Stimulated activated CD4-positive, alpha-beta T cell treated with anti-CD3 and anti-CD28 coated beads, Interleukin-1b, Interleukin-23, amount 100 ng/mL, for 1 hour (primary cell): ENCODE measurements around the gene CCDC102A.

Experiments
- DNase-seq, 2 donors: peaks; one replicate each; pipeline ENCODE4 v3.0.0-alpha.2; 2020; ENCODE audit warnings: low read depth in 2 of 2

The CCDC102A gene

DNA sequence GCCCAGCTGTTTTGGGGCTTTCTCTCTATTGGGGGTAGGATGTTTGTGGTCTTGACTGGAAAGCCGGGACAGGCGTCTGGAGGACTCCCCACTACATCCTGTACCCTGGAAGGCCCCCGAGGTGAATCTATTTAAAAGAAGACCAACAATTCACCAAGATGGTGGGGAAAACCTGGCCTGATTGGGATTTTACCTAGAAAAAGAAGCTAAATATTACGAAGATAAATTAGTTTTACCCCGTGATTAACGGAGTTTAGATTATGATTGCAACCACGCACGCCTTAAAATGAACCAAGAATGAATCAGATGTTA lies 779 bp upstream of the CCDC102A start:
- no peak for DNase-seq

DNA sequence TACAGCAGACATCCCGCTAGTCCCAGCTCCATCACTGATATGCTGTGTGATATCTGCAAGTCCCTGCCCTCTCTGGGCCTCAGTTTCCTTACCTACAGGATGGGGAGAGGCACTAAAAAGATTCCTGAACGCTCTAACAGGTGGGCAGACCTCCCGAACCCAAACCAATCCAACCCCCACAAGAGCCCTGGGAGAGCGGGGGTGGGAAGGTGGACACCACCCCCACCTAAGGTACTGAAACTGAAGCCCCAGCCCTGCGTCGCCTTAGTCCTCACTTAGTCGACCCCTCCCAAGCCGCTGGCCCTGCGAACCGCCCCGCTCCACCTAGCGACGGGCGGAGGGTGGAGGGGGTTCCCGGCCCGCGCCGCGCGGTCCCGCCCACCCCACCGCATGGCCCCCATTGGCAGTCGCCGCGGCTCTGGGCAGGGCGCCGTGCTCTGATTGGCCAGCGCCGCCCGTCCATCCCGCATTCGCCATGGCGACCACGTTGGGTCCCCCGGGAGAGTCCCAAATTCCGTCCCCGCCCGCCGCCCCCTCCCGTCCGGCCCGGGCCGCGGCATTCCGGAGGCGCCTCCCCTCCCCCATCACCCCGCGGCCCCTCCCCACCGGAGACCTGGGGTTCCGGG lies 578 bp downstream of the CCDC102A start:
- peak; percentile 86 to 89 for DNase-seq

DNA sequence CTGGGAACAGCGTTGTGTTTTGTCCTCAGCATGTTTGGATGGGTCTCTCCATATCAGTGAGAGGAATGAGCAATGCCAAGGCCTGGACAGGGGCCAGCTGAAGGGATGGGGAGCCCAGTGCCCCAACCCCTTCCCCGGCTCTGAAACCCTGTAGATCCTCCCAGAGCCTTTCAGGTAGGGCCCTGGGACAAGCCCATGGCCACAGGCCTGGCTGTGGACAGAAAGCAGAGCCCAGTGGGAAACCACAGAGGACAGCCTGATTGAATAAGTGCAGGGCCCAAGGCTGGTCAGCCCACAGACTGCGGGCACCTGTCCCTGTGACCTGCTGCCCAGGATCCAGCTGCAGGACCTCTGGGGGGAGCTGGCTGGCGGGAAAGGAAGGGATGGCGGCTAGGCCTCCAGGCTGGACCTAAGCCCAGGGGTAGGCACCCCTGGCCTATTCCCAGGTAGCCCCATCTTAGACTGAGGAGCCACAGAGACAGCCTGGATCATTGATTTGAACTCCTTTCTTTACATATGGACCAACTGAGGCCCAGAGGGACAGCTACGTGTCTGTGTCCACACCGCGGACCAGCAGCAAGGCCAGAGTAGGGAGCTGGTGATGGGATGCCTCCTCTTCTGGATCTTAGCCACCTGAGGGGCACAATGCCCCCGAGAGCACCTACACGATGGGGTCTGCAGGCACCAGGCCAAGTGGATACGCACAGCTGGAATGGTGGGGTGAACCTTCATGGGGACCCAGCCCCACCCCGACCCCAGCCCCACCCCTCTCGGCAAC lies 1.3 kb downstream of the CCDC102A start:
- no peak for DNase-seq

DNA sequence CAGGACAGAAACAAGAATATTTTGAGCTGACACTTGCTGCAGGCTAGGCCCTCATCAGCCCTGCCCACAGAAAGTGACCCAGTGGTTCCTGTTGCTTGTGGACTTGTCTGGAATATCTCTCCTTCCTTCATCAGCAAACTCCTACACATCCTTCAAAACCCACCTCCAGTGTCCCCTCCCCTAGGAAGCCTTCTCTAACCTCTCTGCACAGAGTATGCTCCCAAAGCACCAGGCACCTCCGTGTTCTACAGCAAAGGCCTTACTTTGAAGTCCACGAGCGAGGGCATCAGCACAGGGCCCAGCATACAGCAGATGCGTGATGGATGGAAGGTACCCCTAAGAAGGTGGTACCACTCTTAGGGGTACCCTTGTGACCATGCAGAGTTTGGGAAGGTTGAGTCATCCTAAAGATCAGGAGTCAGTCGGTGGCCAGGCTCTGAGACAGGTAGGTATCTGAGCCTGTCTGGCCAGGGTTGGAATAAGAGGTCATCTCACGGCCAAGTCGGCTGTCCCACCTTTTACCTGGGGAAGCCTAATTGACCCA lies 2.0 kb downstream of the CCDC102A start:
- DNase-seq, result no peak

DNA sequence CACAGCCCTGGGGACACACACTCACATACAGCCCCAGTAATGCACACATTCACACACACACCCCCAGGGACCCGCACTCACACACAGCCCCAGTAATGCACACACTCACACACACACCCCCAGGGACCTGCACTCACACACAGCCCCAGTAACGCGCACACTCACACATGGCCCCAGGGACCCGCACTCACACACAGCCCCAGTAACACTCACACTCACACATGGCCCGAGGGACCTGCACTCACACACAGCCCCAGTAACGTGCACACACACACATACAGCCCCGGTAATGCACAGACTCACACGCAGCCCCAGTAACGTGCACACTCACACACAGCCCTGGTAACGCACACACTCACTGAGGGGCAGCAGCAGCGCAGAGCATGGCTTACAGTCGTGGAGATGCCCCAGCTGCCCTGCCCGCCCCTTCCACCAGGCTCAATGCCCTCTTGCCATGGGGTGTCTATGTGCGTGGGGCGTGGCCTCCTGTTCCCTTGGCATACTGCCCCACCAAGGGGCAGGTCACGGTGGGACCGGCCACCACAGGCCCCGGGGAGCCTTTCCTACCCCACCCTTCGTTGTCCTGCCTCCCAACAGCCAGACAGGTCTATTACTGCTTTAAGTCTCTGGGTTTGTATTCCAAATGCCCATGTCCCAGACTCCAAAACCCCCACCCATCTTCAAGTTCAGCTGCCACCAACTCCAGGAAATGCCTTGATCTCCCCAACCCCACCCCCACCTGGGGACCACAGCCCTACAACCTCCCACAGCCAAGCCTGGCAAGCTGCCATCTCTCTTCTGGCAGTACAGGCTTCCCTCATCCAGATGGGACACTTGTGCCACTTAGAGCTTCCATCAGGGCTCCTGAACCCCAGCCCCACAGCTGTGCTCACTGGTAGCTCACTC lies 2.7 kb downstream of the CCDC102A start:
- no peak for DNase-seq

DNA sequence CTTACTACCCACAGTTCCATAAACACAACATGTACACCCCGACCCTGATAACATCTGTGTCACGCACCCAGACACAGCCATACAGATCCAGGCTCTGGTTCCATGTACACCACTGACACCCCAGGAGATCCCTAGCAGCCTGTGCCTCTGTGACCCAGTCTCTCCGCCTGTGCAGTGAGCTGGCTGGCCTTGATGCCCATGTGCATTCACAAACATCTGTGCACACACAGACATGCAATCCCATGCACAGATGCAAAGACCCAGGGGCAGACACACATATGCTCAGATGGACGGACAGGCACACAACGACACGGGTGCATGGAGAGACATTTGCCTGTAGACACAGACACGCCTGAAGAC lies 4.1 kb downstream of the CCDC102A start:
- DNase-seq, result no peak

DNA sequence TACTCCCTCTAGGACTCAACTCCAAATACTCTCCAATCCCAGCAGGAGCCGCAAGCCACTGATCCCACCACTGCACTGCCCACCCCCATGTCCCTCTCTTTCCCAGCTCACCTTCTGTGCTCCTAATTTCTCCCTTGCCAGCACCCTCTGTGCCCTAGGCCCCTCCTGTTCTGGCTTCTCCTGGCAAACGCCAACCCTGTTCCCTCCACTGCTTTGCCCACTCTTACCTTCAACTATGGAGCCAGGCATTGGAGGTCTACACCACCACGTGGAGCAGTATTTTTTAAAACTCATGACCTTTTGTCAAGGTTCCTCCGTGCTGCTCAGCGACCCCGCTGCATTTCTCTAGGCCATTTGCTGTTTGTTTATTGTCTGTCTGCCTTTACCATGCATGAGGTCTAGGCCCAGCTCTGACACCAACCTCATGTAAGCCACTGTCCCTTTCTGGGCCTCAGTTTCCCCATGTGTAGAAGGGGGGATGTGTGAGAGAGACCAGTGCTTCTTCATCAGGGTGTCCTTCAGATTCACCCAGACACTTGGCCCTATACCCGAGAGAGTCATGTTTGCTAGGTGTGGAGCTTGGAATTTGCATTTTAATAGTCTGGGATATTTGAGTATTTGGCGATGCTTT lies 4.6 kb downstream of the CCDC102A start:
- no peak for DNase-seq

DNA sequence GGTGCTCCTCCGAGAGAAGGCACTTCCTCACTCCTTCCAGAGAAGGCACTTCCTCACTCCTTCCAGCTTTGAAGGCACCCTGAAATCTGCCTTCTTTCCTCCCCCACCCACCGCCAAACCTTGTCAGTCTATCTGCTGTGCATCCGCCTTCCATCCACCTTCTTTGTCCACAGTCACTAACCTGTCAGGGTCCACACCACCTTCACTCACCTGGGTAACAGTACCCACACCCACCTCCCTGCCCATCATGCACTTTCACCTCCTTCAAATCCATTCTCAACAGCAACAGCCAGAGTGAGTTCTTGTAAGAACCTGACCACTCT lies 5.2 kb downstream of the CCDC102A start:
- DNase-seq, result no peak

DNA sequence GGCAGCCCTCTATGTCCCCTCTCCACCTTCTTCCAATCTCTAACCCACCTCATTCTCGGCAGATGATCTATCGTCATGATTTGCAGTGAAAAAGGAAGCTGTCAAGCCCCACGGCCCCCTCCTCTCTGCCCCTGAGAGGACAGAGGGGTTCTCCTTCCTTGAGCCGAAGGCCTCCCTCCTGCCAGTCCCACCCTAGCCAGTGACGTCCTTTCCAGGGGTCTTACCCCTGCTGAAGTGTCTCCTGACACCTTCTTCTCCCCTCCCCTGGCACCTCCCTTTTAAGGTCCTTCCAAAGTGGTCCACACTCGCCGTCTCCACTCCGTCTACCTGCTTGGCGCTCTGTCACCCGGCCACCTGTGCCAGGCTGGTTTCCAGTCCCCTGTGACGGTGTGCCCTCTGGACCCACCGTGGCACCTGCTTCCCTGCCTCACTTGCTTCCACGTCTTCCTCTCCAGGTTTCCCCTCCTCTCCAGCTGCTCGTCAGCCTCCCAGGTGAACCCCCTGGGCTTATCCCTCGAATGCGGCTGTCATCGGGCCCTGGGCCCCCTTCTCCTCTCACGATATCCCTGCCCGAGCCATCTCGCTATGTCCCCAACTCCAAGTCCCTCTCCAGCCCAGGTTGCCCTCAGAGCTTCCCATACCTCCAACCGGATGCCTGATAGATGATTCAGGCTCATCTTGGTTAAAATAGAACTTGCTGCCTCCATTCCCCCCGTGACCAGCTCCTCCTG lies 5.7 kb downstream of the CCDC102A start:
- no peak for DNase-seq

DNA sequence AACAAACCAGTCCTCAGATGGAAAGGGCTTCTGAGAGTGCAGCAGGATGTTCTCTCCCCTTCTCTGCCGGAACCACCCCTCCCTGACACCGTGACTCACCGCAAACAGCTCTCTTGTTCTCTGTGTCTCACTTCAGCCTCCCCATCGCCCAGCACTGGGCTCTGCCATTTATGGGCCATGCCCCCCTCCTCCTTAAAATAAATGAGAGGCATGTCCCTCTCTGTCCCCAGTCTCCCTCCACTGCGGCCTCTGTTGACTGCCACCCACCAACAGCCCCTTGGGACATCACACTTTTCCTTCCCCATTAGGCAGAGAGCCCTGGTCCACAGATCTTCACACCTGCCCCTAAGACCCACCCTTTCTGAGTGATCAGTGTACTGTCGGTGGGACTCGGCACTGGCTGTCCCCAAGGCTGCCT lies 6.3 kb downstream of the CCDC102A start:
- peak; percentile 39 to 48 for DNase-seq

DNA sequence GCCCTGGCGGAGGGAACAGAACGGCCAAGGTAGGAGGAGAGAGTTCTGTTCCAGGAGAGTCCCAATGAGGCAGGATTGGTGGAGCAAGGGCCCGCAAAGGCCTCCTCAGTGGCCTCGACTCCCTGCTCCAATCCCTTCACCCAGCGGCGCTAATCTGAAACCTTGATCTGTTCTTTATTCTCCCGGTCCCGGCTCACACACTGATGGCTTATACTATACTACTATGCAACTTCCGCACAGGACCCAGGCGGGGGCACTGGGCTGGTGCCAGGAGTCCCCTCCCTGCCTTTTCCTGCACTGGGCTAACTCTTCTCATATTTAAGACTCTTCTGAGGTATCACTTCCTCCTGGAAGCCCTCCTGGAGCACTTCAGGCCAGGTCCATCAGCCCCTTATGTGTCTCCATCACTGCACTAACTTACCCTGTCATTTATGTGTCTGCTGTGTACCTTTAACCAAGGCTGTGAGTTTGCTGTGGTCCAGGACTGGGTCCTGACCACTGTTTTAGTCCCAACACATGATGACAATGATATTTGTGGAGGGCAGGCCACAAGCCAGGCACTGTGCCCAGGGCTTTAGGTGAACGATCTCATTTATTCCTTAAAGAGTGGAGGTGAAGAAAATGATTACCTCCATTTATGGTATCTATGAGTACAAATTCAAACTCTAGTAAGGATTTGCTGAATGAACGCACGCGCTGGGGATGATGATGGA lies 6.8 kb downstream of the CCDC102A start:
- no peak for DNase-seq

DNA sequence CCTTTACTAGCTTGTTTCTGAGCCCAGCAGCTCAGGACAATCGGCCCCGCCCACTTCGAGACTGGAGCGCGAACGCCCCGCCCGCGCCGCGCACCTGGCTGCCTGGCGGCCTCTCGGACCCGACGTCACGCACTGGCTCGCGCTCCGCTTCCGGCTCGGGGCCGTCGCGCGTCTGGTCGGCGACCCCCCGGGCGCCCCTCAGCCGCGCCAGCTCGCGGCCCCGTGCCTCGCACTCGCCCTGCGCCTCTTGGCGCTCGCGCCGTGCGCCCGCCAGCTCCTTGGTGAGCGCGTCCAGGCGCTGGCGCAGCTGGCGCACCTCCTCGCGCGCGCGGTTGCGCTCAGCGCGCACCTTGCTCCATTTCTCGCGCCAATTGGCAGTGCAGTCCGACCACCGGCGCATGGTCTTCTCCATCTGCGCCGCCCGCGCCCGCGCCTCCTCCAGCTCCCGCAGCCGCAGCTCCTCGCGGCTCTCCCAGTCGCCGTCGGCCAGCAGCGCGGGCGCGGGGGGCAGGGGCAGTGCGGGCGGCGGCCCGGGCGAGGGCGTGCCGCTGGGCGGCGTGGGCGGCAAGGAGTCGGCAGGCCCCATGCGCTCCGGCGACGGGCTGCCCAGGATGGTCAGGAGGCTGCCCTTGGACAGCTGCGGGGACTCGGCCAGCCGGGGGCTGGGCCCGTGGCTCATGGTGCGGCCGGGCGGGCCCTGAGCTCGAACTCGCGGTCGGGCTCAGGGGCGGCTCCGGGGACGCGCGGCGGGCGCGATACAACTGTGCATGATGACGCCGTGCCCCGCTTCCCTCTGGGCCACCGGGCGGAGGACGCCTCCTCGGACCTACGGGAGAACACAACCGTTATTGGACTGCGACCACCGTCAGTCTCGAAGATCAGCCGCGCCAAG lies 7.6 kb downstream of the CCDC102A start:
- DNase-seq, result no peak

DNA sequence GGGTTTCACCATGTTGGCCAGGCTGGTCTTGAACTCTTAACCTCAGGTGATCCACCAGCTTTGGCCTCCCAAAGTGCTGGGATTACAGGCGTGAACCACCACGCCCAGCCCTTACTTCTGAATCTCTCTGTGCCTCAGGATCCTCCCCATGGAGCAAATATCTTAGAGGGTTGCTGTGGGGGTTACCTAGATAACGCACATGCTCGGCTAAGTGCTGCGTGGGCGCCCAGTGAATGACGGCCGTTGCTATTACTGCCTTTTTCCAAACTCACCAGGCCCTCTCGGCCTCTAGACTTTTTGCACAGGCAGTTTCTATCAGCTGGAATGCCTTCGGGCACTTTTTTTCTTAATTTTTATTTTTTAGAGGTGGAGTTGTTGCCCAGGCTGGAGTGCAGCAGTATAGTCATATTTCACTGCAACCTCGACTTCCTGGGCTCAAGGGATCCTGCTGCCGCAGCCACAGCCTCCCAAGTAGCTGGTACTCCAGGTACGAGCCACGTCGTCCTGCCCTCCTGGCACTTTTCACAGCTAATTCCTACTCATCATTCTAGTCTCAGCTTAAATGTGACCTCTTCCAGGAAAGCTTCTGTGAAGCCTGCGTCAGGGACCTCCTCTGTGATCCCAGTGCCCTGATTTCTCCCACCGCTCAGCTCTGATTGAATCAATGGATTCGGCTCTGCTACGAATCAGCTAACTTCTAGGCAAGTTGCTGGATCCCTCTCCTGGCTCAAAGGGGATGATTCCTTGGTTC lies 8.6 kb downstream of the CCDC102A start:
- DNase-seq, result no peak

DNA sequence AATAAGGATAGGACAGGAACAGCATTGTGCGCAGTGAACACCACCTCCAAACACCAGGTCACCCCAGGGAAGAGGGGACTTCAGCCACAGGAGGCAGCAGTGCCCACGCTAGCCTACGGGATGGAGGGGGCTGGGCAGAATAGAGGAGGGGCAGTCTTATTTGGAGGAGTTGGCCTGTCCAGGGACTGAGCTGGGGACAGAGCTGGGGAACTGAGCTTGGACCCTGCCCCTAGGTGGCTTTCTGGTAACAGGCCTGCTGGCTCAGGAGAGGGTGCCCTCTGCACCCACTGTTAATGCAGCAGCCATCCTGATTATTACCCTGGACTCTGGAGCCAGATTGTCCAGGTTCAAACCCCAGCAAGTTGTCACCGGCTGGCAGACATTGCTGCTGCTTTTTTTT lies 9.3 kb downstream of the CCDC102A start:
- DNase-seq, result no peak

DNA sequence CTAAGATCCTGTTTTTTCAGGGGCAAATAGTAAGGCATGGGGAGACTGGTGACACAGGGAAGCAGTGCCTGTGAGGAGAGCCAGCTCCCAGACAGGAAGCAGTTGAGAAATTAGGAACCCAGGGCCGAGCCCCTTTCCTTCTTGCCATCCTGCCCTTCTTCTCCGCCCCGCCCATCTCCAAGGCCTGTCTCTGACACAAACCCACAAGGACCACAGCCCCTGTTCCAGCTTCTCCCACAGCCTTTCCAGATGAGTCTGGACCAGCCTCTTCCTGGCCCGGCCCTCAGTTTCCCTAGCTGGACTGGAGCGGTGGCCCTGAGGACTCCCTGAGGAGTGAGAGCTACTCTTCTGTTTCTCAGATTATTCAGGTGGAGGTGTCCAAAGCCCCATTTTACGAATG lies 9.9 kb downstream of the CCDC102A start:
- no peak for DNase-seq

DNA sequence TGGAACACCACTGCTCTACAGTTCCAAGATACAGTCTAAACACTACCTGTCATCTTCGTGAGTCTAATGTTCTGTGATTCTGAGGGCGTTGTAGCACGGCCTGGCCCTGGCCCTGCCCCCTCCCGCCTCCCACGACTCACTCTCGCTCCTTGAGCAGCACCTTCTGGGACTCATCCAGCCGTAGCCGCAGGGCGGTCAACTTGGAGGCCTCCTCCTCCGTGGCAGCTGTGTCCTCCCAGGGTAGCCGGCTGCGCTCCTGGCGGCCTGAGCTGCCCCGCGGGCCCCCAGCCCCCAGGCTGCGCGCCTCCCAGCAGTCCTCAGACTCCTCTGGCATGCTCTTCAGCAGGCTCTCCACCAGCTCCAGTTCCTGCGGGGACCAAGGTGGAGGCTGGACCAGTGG lies 10.6 kb downstream of the CCDC102A start:
- DNase-seq, result no peak

DNA sequence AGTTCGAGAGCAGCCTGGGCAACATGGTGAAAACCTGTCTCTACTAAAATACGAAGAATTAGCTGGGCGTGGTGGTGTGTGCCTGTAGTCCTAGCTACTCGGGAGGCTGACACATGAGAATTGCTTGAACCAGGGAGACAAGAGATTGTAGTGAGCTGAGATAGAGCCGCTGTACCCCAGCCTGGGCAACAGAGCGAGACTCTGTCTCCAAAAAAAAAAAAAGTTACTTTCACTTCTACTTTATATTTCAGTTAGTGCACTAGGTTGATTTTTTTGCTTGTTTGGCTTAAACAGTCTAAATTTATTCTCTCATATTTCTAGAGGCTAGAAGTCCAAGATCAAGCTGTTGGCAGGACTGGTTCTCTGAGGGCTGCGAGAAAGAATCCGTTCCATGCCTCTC lies 13.4 kb downstream of the CCDC102A start:
- no peak for DNase-seq

DNA sequence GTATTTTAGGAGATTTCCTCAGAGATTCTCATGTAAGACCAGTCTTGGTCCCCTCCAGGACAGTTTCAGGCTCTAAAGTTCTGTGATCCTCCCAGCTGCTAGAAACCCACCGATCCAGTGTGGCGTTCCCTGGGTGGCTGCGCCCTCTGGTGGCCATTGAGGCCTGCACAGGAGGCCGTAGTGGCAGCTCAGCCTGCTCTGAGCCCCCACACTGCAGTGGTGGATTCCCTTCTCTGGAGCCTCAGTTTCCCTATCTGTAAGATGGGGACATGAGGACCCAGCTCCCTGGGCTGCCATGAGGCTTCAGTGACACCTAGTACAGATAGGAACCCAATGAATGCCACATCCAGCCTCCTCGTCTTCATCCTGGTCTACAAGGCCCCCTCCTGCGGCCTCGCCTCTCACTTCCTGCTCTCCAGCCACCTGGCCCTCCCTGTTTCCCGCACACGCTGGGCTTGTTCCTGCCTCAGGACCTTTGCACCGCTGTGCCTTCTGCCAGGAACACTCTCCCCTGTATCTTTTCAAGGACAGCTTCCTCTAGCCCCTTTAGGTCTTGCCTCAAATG lies 16.5 kb downstream of the CCDC102A start:
- peak; percentile 70 to 75 for DNase-seq

DNA sequence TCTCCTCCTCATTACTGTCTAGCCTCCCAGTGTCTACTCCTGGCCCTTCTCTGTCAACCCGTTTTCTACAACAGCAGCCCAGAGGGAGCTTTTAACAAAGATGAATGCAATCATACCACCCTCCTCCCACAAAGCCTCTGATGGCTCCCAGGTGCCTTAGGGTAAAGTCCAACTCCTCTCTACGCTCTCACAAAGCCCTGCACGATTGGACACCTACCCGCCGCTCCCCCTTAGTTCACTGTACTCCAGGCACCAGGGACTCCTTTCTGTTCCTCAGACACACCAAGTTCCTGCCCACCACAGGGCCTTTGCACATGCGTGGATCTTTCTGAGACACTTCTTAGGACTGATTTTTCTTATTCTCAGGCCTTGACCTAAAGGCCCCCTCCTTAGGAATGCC lies 17.4 kb downstream of the CCDC102A start:
- DNase-seq, result no peak
